ENCODE results near the gene AZU1. TPM values are rescaled to one million over a fixed set of nuclear protein-coding genes. Genes with fewer than 3 reads are reported as not detected.

The AZU1 gene
- total and polyA plus RNA-seq, 8 donors: 0.53 to 1.5 (median 0.77) TPM; not detected in 4

GRCh38 chr19:805166-805551, 22.5 kb upstream of the AZU1 start:
- DNase-seq: no peak

GRCh38 chr19:805600-806550, 21.8 kb upstream of the AZU1 start:
- Histone ChIP-seq H3K4me3 (no peak overlapping the region), H3K36me3 (peaks cover 81 to 95% (median 89%) of the 10 kb centered on the region in 4 donors), H3K27me3 (no peaks in the 10 kb centered on the region), H3K9me3 (no peaks in the 10 kb centered on the region), H3K4me1 (peaks cover 30 to 48% (median 36%) of the 10 kb centered on the region in 4 donors), H3K27ac (peak overlapping the region in 1 of 5 donors; percentile 1)
- no peak for DNase-seq
- 91 to 92% (median 91%) methylated on average over 57 to 93 of the region's 93 CpGs for WGBS, 5 donors
- intact Hi-C loops (cut with DNase I; ENCODE audit: low total_unique reads): no loop called here
- TF ChIP-seq CTCF (IDR thresholded peaks at IDR 0.05): no peak
- TF ChIP-seq POLR2A (IDR thresholded peaks at IDR 0.05): no peak
- no peak for TF ChIP-seq POLR2AphosphoS5 (IDR thresholded peaks at IDR 0.05)
- TF ChIP-seq EP300 (IDR thresholded peaks at IDR 0.05): no peak

More at GRCh38 chr19:805166-805551, 22.5 kb upstream of the AZU1 start:
- peaks cover 37 to 55% (median 43%) of the 10 kb centered on the region in 4 donors for H3K4me1 ChIP-seq
- TF ChIP-seq POLR2A (IDR thresholded peaks at IDR 0.05): no peak
- no peak overlapping the region for H3K4me3 ChIP-seq
- 91 to 95% (median 92%) methylated on average over 15 to 33 of the region's 33 CpGs for WGBS, 5 donors
- intact Hi-C loops (cut with DNase I; ENCODE audit: low total_unique reads): no loop called here
- H3K27me3 ChIP-seq: no peaks in the 10 kb centered on the region
- peaks cover 74 to 92% (median 87%) of the 10 kb centered on the region in 4 donors for H3K36me3 ChIP-seq
- no peaks in the 10 kb centered on the region for H3K9me3 ChIP-seq
- peak overlapping the region in 1 of 5 donors; percentile 1 for H3K27ac ChIP-seq

GRCh38 chr19:806815-807421, 20.7 kb upstream of the AZU1 start:
- Histone ChIP-seq H3K4me3 (no peak overlapping the region), H3K9me3 (no peaks in the 10 kb centered on the region), H3K4me1 (peaks cover 19 to 37% (median 25%) of the 10 kb centered on the region in 4 donors), H3K27me3 (no peaks in the 10 kb centered on the region), H3K36me3 (peaks cover 91 to 96% (median 92%) of the 10 kb centered on the region in 4 donors), H3K27ac (no peak overlapping the region)
- 84 to 92% (median 87%) methylated on average over 32 to 34 of the region's 34 CpGs for WGBS, 5 donors
- intact Hi-C loops (cut with DNase I; ENCODE audit: low total_unique reads): no loop called here
- no peak for DNase-seq
- no peak for TF ChIP-seq POLR2AphosphoS5 (IDR thresholded peaks at IDR 0.05)
- no peak for TF ChIP-seq CTCF (IDR thresholded peaks at IDR 0.05)
- no peak for TF ChIP-seq EP300 (IDR thresholded peaks at IDR 0.05)
- no peak for TF ChIP-seq POLR2A (IDR thresholded peaks at IDR 0.05)

GRCh38 chr19:807627-808422, 19.8 kb upstream of the AZU1 start:
- no peak overlapping the region for H3K4me3 ChIP-seq
- no peak for TF ChIP-seq POLR2A (IDR thresholded peaks at IDR 0.05)
- TF ChIP-seq POLR2AphosphoS5 (IDR thresholded peaks at IDR 0.05): no peak
- TF ChIP-seq EP300 (IDR thresholded peaks at IDR 0.05): no peak
- TF ChIP-seq CTCF (IDR thresholded peaks at IDR 0.05): no peak
- intact Hi-C loops (cut with DNase I; ENCODE audit: low total_unique reads): no loop called here
- DNase-seq: no peak
- 89 to 92% (median 90%) methylated on average over 34 to 44 of the region's 44 CpGs for WGBS, 5 donors
- H3K36me3 ChIP-seq: peaks cover 94 to 99% (median 99%) of the 10 kb centered on the region in 4 donors
- H3K27ac ChIP-seq: no peak overlapping the region
- H3K4me1 ChIP-seq: peaks cover 10 to 28% (median 16%) of the 10 kb centered on the region in 4 donors
- no peaks in the 10 kb centered on the region for H3K27me3 ChIP-seq
- no peaks in the 10 kb centered on the region for H3K9me3 ChIP-seq

Measured in stomach (tissue), 9 donors.